Measurements from ENCODE around the gene MSANTD1.

MSANTD1 gene

DNA sequence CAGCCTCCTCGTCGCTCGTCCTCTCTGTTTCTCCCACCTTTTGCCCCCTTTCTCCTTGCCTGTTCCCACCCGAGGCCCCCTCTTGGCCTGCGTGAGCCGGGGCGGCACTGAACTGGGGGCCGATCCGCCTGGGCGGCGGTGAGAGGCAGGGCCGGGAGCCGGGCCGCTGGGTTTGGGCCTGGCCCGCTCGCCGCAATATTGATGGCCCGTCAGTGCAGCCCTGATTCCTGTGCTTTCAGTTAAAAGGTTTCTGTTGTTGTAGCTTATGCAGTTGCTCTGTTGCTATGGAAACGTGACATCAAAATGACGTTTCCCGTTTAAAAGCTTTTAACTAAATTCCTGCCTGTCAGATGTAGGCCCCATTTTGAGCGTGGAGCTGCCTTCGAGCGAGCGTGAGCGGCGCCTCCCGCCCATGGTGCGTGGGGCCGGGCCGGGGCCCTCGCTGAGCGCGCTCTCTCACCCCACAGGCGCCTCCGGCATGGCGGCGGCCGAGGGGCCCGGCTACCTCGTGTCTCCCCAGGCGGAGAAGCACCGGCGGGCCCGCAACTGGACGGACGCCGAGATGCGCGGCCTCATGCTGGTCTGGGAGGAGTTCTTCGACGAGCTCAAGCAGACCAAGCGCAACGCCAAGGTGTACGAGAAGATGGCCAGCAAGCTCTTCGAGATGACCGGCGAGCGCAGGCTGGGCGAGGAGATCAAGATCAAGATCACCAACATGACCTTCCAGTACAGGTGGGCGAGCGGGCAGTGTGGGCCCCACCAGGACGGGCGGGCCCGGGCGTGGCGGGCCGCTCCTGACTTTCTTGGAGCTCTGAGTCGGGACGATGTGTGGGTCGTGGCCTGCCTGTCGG, at the start of gene MSANTD1:
Gene MSANTD1 (plus strand): TSS at position 349 of the 851 bp plus-strand sequence. CDS start 64 bp downstream, at position 413.
- no peak for DNase-seq (ENCODE audit: low read depth in 2 of 2)

GRCh38 chr4:3199653-3200422, 49.1 kb upstream of the MSANTD1 start:
- DNase-seq (ENCODE audit: low read depth in 2 of 2) = no peak

DNA sequence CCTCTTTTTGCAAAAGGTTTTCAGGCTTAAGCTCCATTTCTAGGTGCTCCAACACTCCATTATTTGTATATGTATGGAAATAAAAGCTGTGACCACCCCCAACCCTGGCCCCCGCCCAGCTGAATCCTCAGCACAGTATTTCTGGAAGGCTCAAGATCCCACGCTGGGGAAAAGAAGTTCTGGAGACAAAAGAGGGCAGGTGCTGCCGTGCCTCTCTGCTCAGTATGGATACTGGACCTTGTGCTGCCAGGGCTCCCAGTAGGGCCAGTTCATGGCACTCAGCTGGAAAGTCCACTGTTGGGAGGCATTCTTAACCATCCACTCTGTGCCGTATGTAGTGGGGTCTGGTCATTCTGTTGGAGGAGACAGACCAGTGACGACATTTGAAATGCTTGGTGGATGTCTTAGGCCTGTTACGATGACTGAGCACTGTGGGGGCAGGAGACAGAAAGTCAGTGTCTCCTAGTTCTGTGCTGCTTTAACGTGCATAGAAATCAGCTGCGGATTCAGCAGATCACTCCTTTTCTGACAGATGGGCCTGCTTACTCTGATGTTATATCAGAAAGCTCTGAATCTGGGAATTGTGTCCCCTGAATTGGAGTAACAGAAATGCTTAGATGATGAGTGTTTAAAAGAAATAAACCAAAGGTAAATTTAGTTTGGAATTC, 48.4 kb upstream of the MSANTD1 start:
- no peak for DNase-seq (ENCODE audit: low read depth in 2 of 2)

GRCh38 chr4:3201718-3202702, 46.9 kb upstream of the MSANTD1 start:
- peak; percentile 34 to 44 for DNase-seq (ENCODE audit: low read depth in 2 of 2)

DNA sequence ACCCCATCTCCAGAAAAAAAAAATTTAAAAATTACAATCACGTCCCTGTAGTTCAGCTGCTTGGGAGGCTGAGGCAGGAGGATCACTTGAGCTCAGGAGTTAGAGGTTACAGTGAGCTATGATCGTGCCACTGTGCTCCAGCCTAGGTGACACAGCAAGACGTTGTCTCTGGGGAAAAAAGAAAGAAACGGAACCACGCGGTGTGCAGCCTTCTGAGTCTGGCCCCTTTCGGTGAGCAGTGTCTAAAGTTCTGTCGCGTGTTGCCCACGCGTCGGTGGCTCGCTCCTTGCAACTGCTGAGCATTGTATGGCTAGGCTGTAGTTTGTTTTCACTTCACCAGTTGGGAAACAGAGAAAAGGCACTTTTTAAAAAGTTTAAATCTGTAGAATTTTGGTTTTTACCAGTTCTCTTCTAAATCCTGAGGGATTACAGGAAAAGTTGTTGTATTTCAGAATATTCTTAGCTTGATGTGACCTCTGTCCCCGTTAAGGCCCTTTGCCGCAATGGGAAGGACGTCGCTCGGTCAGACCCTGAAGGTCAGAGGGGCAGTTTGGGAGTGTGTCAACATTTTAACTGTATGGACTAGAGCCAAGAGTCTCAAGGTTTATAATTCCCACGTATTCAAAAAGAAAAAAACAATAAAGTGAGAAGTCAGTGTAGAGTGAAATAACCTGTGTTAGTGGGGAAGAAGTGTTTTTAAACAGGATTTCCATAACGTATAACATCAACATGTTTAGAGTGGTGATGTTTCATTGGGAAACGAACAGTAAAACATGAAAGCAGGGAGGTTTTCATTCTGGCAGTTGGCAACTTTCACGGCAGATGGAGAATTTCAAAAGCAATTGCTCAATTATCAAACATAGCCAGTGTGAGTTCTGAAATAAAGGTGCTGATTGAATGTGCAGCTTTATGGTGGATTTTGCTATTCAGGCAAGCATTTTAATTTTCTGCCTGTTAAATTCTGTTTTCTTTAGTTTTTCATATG, 45.8 kb upstream of the MSANTD1 start:
- DNase-seq (ENCODE audit: low read depth in 2 of 2) = peak in 1 of 2 donors; percentile 23

- DNase-seq (ENCODE audit: low read depth in 2 of 2) = no peak
Measured at GRCh38 chr4:3203971-3204431, 45.0 kb upstream of the MSANTD1 start.

- no peak for DNase-seq (ENCODE audit: low read depth in 2 of 2)
Measured at GRCh38 chr4:3205995-3206394, 43.0 kb upstream of the MSANTD1 start.

- DNase-seq (ENCODE audit: low read depth in 2 of 2) = no peak
Measured at GRCh38 chr4:3206439-3207100, 42.4 kb upstream of the MSANTD1 start.

DNA sequence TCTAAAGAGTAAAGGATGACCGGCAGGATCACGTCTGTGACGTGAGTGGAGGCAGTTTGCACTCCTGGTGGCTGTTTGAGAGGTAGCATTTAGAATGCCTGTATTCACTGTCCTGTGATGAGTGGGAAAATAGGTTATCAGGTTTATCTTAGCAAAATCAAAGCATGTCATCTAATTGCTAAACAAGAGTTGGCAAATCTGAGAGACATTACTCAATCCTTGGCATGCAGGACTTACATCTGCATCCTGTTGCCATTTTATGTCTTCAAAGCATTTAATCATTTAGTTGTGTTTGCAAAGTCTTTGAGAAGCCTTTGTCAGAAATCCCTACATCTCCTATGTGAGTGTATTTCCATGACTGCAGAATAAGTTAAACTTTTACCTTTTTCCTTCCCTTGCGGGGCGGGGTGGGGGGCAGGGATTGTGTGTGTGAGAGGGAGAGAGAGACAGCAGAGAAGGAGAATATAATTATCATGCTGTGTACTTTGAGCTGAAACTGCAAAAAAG, 41.4 kb upstream of the MSANTD1 start:
- no peak for DNase-seq (ENCODE audit: low read depth in 2 of 2)

DNA sequence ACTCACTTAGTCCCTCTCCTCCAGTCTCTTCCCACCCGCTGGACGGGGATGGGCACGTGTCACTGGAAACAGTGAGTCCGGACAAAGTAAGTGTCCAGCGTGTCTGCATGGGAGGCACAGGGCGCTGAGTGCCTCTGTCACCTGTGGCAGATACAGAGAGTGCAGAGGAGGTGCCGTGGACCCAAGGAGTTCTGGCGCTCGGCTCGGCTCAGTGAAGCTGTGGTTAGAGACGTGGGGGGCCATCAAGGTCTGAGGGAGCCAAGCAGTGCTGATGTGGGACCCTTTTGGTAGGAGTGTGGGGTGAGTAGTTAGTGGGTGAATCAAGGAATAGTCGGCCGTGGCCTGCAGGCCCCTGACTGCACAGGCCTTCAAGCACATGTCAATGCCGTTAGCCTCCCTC, 40.1 kb upstream of the MSANTD1 start:
- no peak for DNase-seq (ENCODE audit: low read depth in 2 of 2)

DNA sequence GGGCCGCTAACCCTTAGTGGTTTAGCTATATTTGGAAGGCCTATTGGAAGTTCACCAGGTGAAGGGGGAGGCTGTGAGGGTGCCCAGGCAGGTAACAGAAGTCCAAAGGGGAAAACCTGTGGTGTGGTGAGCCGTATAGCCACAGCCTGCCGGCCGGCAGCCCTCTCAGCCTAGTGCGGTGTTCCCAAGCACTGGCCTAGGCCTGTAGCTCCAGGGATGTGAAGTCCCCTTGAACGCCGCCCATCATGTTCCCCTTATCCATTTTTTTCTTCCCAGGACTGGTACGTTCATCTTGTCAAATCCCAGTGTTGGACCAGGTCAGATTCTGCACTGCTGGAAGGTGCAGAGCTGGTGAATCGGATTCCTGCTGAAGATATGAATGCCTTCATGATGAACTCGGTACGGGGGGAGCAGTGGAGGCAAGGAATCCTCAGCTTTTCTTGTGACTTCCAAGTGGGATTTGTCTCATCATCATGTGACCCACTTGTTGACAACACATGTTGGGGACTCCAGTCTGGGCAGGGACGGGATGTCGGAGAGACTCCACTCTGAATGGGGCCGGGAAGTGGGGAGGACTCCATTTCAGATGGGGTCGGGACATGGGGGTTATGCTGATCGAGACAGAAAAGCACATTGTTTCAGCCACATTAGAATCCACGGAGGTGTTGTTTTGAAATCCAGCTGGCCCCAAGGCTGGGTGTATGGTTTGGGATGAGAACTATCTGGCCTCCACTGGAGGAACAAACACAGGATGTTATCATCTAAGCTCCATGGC, 39.2 kb upstream of the MSANTD1 start:
- DNase-seq (ENCODE audit: low read depth in 2 of 2) = no peak

- no peak for DNase-seq (ENCODE audit: low read depth in 2 of 2)
Measured at GRCh38 chr4:3210467-3210866, 38.5 kb upstream of the MSANTD1 start.

DNA sequence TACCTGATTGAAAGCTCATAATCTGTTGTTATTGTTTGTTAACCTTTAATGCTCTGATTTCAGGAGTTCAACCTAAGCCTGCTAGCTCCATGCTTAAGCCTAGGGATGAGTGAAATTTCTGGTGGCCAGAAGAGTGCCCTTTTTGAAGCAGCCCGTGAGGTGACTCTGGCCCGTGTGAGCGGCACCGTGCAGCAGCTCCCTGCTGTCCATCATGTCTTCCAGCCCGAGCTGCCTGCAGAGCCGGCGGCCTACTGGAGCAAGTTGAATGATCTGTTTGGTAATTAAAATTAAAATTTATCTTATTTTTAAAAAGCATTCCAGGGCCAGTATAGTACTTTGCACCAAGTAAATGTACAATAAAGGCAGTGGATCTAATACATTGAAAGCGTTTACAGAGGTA, 37.1 kb upstream of the MSANTD1 start:
- no peak for DNase-seq (ENCODE audit: low read depth in 2 of 2)

DNA sequence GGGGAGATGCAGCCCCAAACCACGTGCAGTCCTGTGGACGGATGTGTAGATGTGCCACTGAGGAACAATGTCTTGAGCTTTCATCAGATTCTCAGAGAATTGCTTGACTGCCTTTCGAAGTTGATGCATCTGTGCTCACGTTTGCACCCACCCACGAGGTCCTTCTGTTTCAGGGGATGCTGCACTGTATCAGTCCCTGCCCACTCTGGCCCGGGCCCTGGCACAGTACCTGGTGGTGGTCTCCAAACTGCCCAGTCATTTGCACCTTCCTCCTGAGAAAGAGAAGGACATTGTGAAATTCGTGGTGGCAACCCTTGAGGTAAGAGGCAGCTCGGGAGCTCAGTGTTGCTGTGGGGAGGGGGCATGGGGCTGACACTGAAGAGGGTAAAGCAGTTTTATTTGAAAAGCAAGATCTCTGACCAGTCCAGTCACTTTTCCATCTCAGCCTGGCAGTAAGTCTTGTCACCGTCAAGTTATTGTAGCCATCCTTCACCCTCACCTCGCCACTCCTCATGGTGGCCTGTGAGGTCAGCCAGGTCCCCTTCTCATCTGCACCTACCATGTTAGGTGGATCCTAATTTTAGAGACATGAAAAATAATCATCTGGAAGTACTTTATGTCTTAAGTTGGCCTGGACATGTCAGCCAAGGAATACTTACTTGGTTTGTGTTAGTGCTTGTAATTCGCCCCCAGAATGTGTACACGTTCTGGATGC, 36.4 kb upstream of the MSANTD1 start:
- DNase-seq (ENCODE audit: low read depth in 2 of 2) = no peak

- no peak for DNase-seq (ENCODE audit: low read depth in 2 of 2)
Measured at GRCh38 chr4:3213106-3213425, 35.9 kb upstream of the MSANTD1 start.

- DNase-seq (ENCODE audit: low read depth in 2 of 2) = no peak
Measured at GRCh38 chr4:3213661-3214250, 35.2 kb upstream of the MSANTD1 start.

DNA sequence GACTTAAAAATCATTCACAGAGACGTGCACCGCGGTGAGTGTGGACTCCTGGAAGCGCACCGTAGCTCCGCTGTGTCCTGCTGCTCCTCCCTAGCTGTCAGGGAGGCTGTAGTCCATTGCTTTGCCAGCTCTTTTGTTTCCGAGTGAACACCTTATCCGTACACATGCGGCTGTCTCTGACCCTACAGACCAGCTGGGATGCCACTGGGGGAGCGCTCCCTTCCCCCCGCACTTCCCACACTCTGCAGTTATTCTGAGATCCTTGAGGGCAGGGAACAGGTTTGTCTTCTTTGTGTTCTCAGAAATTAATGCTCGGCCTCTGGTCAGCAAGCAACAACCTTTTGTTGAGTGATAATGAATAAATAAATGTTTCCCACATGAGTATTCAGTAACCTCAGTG, 33.7 kb upstream of the MSANTD1 start:
- no peak for DNase-seq (ENCODE audit: low read depth in 2 of 2)
